HG02642 (cell line): ENCODE data around the gene PTPRF.
"Not testable (repeated sequence)": the region's sequence is repeated elsewhere in the genome, so short reads cannot be mapped to it uniquely, and the experiment has no call there.

ENCODE experiments used
- ATAC-seq: cut with Tn5 transposase; IDR thresholded peaks from one replicate; pipeline ENCODE4 v1.9.1; 2021; ENCODE audit warnings: mild to moderate bottlenecking; ENCODE audit not compliant: unreplicated experiment, poor library complexity

Gene PTPRF

DNA sequence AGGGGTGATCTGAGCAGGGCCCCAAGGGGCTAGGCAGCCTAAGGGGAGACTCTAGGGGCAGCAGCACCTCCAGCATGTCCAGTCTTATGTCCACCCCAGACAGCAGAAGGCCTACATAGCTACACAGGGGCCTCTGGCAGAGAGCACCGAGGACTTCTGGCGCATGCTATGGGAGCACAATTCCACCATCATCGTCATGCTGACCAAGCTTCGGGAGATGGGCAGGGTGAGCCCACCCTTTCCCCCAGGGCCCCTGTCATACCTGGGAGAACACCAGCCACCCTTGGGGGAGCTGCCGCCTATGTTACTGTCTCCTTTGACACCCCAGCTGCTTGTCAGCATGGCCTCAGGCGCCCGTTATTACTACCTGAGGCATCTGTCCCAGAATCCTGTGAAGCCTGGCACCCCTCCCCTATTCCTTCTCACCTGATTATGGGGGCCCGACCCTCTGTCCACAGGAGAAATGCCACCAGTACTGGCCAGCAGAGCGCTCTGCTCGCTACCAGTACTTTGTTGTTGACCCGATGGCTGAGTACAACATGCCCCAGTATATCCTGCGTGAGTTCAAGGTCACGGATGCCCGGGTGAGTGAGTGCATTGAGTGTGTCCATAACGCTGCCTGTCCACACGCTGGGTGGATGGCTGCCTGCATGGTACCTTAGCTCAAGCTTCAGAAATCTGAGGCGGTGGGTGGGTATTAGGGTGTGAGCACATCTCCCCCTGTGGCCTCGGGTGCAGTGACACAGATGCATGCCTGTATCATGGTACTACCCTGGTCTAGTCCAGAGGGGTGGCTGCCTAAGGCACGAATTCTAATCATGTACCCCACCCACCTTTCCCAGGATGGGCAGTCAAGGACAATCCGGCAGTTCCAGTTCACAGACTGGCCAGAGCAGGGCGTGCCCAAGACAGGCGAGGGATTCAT, 89.6 kb downstream of the PTPRF start:
- no peak for ATAC-seq

- ATAC-seq, result no peak
Observed at GRCh38 chr1:43620956-43621355, 90.3 kb downstream of the PTPRF start.

DNA sequence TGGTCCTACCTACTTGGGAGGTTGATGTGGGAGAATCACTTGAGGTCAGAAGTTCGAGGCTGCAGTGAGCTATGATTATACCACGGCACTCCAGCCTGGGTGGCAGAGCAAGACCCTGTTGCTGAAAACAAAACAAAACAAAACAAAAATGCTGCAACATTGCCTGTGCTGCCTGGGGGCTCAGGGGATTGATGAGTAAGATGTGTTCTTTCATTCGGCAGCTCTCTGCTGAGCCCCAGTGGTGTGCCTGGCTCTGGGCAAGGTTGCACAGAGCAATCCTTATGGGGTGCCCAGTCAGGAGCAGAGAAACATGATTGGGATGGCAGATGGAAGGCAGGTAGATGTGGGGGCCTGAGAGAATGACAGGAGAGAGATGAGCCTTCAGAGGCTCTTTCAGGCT, 90.7 kb downstream of the PTPRF start:
- ATAC-seq, result no peak

DNA sequence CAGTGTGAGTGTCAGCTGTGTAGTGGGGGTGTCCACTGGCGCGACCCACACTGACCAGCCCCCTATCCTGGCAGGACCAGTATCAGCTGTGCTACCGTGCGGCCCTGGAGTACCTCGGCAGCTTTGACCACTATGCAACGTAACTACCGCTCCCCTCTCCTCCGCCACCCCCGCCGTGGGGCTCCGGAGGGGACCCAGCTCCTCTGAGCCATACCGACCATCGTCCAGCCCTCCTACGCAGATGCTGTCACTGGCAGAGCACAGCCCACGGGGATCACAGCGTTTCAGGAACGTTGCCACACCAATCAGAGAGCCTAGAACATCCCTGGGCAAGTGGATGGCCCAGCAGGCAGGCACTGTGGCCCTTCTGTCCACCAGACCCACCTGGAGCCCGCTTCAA, 91.2 kb downstream of the PTPRF start:
- no peak for ATAC-seq

GRCh38 chr1:43622471-43622870, 91.8 kb downstream of the PTPRF start:
- no peak for ATAC-seq

- no peak for ATAC-seq
Observed at GRCh38 chr1:43622901-43623780, 92.5 kb downstream of the PTPRF start.

GRCh38 chr1:43625063-43625780, 94.5 kb downstream of the PTPRF start:
- ATAC-seq, result no peak

DNA sequence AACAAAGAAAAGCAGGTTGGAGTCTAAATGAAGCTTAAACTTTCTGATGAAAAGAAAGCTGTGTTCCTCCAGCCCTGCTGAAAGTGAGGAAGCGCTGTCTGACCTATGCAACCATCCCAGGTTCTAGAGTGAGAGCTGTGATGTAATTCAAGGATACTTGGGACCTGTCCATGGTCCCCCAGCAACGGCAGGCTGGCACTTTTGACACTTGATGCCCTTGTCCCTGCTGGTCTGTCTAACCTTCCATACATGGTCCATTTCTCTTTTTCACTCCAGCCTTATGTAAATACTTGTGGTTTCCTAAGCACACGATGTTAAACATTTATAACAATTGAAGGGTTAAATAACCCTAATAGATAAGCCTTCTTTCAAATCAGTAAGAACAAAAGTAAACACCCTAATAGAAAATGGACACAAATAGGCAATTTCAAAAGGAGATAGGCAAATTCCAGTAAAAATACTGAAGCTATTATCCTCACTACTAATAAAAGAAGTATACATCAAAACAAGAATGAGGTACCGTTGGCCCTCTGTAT, 101.5 kb downstream of the PTPRF start:
- ATAC-seq, result no peak

DNA sequence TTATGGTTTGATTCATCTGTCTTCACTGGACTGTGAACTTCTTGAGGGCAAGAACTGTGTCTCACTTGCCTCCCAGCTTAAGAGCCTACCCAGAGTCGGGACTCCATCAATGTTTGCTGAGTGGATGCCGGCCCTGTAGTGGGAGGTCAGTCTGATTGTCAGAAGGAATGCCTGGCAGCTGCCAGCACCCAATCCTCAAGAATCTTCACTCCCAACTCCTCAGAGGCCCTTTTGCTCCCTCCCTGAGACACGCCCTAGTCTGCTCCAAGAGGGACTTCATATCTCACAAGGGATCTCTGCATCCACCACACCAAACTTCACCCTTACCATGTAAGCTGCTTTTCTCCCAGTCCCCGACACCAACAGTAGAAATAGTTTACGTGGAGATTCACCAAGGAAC, 104.0 kb downstream of the PTPRF start:
- ATAC-seq, result no peak

DNA sequence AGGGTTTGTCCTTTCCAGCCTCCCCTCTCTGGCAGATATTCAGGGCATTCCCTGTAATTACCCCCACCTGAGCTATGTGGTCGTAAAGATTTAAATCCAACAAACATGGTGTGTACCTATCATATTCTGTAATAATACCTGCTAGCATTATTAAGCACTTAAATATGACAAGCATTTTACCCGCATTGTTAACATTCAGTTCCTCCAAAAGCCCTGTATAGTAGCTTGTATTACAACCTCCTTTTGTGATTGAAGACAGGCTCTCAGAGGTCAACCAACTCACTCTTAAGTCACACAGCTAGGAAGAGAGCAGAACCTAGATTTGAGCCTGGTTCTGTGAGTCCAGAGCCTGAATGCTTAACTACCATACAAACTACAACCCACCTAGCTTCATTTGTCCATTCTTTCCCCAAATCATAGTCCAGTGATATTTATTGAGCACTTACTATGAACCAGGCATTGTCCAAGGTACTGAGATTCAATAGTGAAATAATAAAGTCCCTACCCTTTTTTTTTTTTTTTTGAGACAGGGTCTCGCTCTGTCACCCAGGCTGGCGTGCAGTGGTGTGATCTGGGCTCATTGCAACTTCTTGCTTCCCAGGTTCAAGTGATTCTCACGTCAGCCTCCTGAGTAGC, 105.4 kb downstream of the PTPRF start:
- no peak for ATAC-seq

GRCh38 chr1:43637267-43637666, 106.6 kb downstream of the PTPRF start:
- ATAC-seq, result no peak

- not testable (repeated sequence) for ATAC-seq
Observed at GRCh38 chr1:43638381-43638780, 107.7 kb downstream of the PTPRF start.

GRCh38 chr1:43639976-43640794, 109.5 kb downstream of the PTPRF start:
- ATAC-seq, result no peak

GRCh38 chr1:43644558-43644957, 113.9 kb downstream of the PTPRF start:
- no peak for ATAC-seq

- no peak for ATAC-seq
Observed at GRCh38 chr1:43645461-43645860, 114.8 kb downstream of the PTPRF start.

DNA sequence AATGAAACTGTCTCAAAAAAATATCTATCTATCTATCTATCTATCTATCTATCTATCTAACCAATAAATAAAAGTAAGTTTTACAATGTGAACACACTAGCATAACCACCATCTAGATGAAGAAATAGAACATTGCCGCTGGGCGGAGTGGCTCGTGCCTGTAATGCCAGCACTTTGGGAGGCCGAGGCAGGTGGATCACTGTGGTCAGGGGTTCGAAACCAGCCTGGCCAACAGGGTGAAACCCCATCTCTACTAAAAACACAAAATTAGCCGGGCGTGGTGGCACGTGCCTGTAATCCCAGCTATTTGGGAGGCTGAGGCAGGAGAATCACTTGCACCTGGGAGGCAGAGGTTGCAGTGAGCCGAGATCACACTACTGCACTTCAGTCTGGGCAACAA, 116.6 kb downstream of the PTPRF start:
- not testable (repeated sequence) for ATAC-seq

DNA sequence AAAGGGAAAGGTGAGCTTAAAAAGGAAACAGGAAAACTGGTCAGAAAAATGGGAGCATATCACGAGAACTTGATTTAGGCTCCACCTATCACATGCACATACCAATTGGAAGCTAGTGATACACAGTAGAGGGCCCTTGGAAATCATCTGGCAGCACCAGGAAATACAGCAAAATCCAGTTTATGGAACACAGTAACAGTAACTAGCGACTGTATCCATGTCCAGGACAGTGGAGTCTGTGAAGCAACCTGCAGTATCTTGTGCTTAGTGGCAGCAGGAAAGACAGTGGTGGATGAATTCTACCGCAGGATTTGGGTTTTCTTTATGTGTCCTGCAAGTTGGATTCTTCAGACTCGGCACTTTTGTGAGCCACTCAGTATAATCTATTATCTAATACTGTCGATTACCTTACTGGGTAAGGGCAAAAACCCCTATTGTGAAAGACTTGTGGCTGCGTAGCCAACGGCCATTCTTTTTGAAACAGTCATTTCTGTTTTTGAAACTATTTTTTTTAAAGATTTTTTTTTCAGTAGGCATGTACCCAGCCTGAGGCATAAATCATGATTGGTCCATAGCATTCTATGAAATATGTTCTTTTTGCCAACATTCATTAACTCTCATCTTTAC, 117.7 kb downstream of the PTPRF start:
- no peak for ATAC-seq

- ATAC-seq, result no peak
Observed at GRCh38 chr1:43648876-43649477, 118.3 kb downstream of the PTPRF start.
